GM19238 (cell line): Measurements from ENCODE around the gene TYSND1.
"Not testable (repeated sequence)": the region's sequence is repeated elsewhere in the genome, so short reads cannot be mapped to it uniquely, and the experiment has no call there.

Experiments
- DNase-seq: peaks from one replicate; pipeline ENCODE4 v3.0.0; 2011; ENCODE audit warnings: low spot score; ENCODE audit not compliant: insufficient read length

TYSND1 gene

GRCh38 chr10:70111496-70111895, 35.0 kb downstream of the TYSND1 start:
- no peak for DNase-seq

- DNase-seq: no peak
These were observed 37.3 kb downstream of the TYSND1 start for GRCh38 chr10:70109064-70109729.

- no peak for DNase-seq
These were observed 39.3 kb downstream of the TYSND1 start for GRCh38 chr10:70106958-70107791.

- no peak for DNase-seq
These were observed 44.8 kb downstream of the TYSND1 start for GRCh38 chr10:70101668-70102067.

GRCh38 chr10:70101068-70101562, 45.4 kb downstream of the TYSND1 start:
- DNase-seq: not testable (repeated sequence)

- DNase-seq: no peak
These were observed 48.2 kb downstream of the TYSND1 start for GRCh38 chr10:70098271-70098670.

GRCh38 chr10:70097459-70097858, 49.0 kb downstream of the TYSND1 start:
- DNase-seq: no peak

GRCh38 chr10:70096705-70097420, 49.6 kb downstream of the TYSND1 start:
- no peak for DNase-seq

GRCh38 chr10:70096016-70096704, 50.3 kb downstream of the TYSND1 start:
- DNase-seq: no peak

- DNase-seq: no peak
These were observed 52.2 kb downstream of the TYSND1 start for GRCh38 chr10:70094250-70094649.

GRCh38 chr10:70093335-70093944, 53.1 kb downstream of the TYSND1 start:
- DNase-seq: no peak

- DNase-seq: no peak
These were observed 54.1 kb downstream of the TYSND1 start for GRCh38 chr10:70092389-70092718.

GRCh38 chr10:70090951-70091350, 55.5 kb downstream of the TYSND1 start:
- DNase-seq: no peak

GRCh38 chr10:70090013-70090412, 56.5 kb downstream of the TYSND1 start:
- DNase-seq: no peak

GRCh38 chr10:70088308-70088698, 58.2 kb downstream of the TYSND1 start:
- no peak for DNase-seq
